MCF 10A (cell line): ENCODE results near the gene ACTR3. TPM values are rescaled to one million over a fixed set of nuclear protein-coding genes. Genes with fewer than 3 reads are reported as not detected.

Source experiments
- BruUV-seq: library from RNA; stranded (reverse); fragments of 400-500 nt; replicated peaks from 2 replicates; lab custom pipeline; 2021; lab: Mats Ljungman, UMichigan
- CTCF ChIA-PET: fragments of 300-600 bp; sonication (Branson Sonifier 250); formaldehyde crosslinking; extraction: SDS; loops from one replicate; lab custom pipeline; 2021; ENCODE audit warnings: antibody characterized with exemption, inconsistent platforms; lab: Yijun Ruan, JAX
- POLR2A ChIA-PET: fragments of 300-600, 350-650 bp; sonication (Branson Sonifier 250); formaldehyde crosslinking; extraction: SDS; loops from one replicate; lab custom pipeline; 2020; ENCODE audit warnings: antibody characterized with exemption, inconsistent platforms; lab: Yijun Ruan, JAX
- DNase-seq: peaks from one replicate; pipeline ENCODE4 v3.0.0-alpha.2; 2018; ENCODE audit not compliant: unreplicated experiment
- H3K27ac Mint-ChIP-seq: one replicate; pipeline ENCODE4 v1.8.0; 2022; ENCODE audit warnings: mild to moderate bottlenecking, low read depth, mixed read lengths; ENCODE audit not compliant: unreplicated experiment
- H3K27me3 Mint-ChIP-seq: one replicate; pipeline ENCODE4 v1.8.0; 2022; ENCODE audit warnings: mixed read lengths; ENCODE audit not compliant: insufficient read depth, unreplicated experiment
- H3K36me3 Mint-ChIP-seq: one replicate; pipeline ENCODE4 v1.8.0; 2022; ENCODE audit warnings: mild to moderate bottlenecking, moderate library complexity, mixed read lengths; ENCODE audit not compliant: insufficient read depth, unreplicated experiment
- H3K4me1 Mint-ChIP-seq: one replicate; pipeline ENCODE4 v1.8.0; 2022; ENCODE audit warnings: mixed read lengths; ENCODE audit not compliant: insufficient read depth, unreplicated experiment
- H3K4me3 Mint-ChIP-seq: one replicate; pipeline ENCODE4 v1.8.0; 2022; ENCODE audit warnings: mild to moderate bottlenecking, moderate library complexity, mixed read lengths; ENCODE audit not compliant: unreplicated experiment
- H3K9me3 Mint-ChIP-seq: one replicate; pipeline ENCODE4 v1.8.0; 2022; ENCODE audit warnings: mixed read lengths; ENCODE audit not compliant: unreplicated experiment
- intact Hi-C: fragments of 100-400 bp; cut with micrococcal nuclease; formaldehyde crosslinking; loops from 2 replicates; pipeline ENCODE4 v1.14.1; 2022
- total RNA-seq: library from RNA; stranded (reverse); gene quantifications from 2 replicates; pipeline ENCODE4 v1.2.3, GENCODE V29; 2022
- TF ChIP-seq, protein P1 (sequence below): fragments of 200-600 bp; IDR thresholded peaks from one replicate; pipeline ENCODE4 v1.8.0; 2022; ENCODE audit warnings: antibody characterized with exemption, mild to moderate bottlenecking; ENCODE audit not compliant: unreplicated experiment

ACTR3 gene
- total RNA-seq, 1 experiment from 2014 or later = 311 TPM

DNA sequence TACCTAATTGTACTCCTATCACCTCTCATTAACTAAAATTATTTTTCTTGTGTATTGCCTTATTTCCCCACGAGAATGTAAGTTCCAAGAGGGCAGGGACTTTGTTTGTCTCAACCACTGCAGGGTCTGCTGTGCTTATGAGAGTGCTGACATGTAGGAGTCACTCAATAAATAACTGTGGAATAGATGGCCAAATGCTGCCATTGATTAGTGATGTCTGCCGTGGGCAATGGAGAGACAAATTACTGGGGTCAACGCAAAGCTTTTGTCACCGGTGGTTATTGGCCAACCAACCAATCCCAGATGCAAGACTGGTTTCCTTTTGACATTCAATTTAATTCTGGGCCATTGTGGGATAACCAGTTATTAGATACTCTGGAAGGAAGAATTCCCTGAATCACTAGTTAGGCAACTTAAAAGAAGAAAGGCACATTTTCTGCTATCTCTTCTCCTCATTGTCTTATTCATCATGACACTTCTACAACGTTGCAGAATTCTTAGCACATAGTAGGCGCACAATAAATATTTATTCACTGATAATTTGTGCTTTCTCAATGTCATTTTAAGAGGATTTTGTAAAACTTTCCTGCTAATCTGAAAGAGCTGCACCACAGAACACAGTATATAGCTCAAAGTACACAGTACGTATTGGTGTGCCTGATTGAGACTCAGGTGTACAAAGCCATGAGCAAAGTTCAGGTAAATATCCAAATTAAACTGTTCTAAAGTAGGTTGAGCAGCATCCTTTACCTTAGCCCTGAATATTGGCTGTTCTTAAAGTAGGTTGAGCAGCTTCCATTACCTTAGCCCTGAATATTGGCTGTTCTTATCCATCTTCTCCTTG is 95.9 kb downstream of the ACTR3 start:
- BruUV-seq = no TSS peak
- Mint-ChIP-seq H3K4me3 (no peak overlapping the region), H3K27ac (no peak overlapping the region), H3K9me3 (no peaks in the 10 kb centered on the region), H3K27me3 (no peaks in the 10 kb centered on the region), H3K4me1 (peaks cover 6% of the 10 kb centered on the region), H3K36me3 (peaks cover 5% of the 10 kb centered on the region)
- ChIA-PET POLR2A (interaction anchor here (0.8 kb wide), 1 partner anchor 13 kb away, joined by 4 read pairs; no protein-coding TSS in a partner anchor), CTCF (interaction anchor here (0.7 kb wide), 1 partner anchor 167 kb away, joined by 3 read pairs; no protein-coding TSS in a partner anchor)
- DNase-seq = no peak
- TF ChIP-seq, protein P1, sequence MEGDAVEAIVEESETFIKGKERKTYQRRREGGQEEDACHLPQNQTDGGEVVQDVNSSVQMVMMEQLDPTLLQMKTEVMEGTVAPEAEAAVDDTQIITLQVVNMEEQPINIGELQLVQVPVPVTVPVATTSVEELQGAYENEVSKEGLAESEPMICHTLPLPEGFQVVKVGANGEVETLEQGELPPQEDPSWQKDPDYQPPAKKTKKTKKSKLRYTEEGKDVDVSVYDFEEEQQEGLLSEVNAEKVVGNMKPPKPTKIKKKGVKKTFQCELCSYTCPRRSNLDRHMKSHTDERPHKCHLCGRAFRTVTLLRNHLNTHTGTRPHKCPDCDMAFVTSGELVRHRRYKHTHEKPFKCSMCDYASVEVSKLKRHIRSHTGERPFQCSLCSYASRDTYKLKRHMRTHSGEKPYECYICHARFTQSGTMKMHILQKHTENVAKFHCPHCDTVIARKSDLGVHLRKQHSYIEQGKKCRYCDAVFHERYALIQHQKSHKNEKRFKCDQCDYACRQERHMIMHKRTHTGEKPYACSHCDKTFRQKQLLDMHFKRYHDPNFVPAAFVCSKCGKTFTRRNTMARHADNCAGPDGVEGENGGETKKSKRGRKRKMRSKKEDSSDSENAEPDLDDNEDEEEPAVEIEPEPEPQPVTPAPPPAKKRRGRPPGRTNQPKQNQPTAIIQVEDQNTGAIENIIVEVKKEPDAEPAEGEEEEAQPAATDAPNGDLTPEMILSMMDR = no peak
- intact Hi-C loops = no loop called here

DNA sequence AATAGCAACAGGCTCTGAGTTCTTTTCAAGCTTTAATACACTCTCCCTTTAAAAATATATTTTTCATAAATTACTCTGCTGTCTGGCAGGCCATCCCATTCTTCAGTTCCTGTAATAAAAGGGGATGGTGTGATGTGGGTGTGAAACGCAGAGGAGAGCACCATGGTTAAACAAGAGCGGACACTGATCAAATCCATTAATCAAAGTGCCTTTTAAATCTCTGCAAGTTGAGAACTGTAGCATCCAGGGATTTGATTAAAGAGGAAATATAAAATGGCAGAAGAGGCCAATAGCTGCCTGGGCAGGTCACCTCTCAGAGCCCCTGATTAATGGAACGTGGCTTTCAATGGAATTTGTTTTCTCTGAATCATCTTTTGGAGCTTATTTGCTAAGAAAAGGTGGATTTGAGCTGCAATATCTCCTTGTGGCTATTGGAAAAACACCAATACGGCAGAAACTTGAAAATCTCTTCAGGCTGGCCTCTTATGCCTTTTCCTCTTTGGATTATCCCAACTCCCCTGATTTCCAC is 96.9 kb downstream of the ACTR3 start:
- POLR2A ChIA-PET = no interaction called here
- CTCF ChIA-PET = no interaction called here
- Mint-ChIP-seq H3K4me1 (no peaks in the 10 kb centered on the region), H3K9me3 (no peaks in the 10 kb centered on the region), H3K36me3 (no peaks in the 10 kb centered on the region), H3K27me3 (no peaks in the 10 kb centered on the region), H3K27ac (no peak overlapping the region), H3K4me3 (no peak overlapping the region)
- TF ChIP-seq, protein P1 = no peak
- no peak for DNase-seq
- intact Hi-C loops = no loop called here
- no TSS peak for BruUV-seq

DNA sequence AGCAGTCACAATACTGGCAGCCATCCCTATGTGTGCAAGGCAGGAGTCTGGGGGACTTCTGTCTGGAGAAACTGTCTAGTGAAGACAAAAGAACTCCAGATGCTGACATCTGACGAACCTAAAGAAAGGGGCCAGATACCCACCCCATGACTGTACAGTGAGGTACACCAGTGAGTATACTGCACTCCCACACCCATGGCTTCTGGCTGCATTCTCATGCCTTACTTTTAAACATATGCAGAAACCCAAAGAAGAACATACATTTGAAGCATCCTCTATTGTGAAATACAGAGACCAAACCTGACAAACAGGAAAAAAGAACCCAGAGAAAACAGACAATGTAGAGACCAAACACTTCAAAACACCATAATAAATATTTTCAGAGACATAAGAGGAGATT is 102.2 kb downstream of the ACTR3 start:
- ChIA-PET POLR2A (no interaction called here), CTCF (no interaction called here)
- H3K9me3 Mint-ChIP-seq = no peaks in the 10 kb centered on the region
- TF ChIP-seq, protein P1 = no peak
- BruUV-seq = no TSS peak
- H3K36me3 Mint-ChIP-seq = no peaks in the 10 kb centered on the region
- no peak overlapping the region for H3K4me3 Mint-ChIP-seq
- no peaks in the 10 kb centered on the region for H3K27me3 Mint-ChIP-seq
- intact Hi-C loops = no loop called here
- no peak overlapping the region for H3K27ac Mint-ChIP-seq
- DNase-seq = no peak
- no peaks in the 10 kb centered on the region for H3K4me1 Mint-ChIP-seq
